ENCODE measurements around the gene PRKCH. TPM values are rescaled to one million over a fixed set of nuclear protein-coding genes. Genes with fewer than 3 reads are reported as not detected.
A peak's percentile ranks its signal among the peaks of the same experiment; 100 is the strongest.
"Not testable (repeated sequence)": the region's sequence is repeated elsewhere in the genome, so short reads cannot be mapped to it uniquely, and the experiment has no call there.

Gene PRKCH
- polyA plus RNA-seq, 12 donors, result 10.9 to 25.9 (median 13.8) TPM; not detected in 1

GRCh38 chr14:61528591-61529021 is 207.2 kb downstream of the PRKCH start:
- DNase-seq, result no peak

- DNase-seq, result not testable (repeated sequence)
Measured at GRCh38 chr14:61529360-61529759, 208.0 kb downstream of the PRKCH start.

DNA sequence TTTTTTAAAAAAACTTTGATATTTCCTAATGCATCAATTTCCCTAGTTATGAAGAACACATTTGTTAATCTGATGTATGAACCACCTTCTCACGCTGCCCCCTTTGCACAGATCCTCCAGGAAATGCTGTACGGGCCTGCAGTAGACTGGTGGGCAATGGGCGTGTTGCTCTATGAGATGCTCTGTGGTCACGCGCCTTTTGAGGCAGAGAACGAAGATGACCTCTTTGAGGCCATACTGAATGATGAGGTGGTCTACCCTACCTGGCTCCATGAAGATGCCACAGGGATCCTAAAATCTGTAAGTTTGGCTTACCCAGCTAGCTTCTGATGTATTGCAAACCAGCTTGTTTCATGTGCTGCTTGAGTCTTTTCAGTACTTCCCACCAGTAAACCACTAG is 208.9 kb downstream of the PRKCH start:
- DNase-seq, result no peak

DNA sequence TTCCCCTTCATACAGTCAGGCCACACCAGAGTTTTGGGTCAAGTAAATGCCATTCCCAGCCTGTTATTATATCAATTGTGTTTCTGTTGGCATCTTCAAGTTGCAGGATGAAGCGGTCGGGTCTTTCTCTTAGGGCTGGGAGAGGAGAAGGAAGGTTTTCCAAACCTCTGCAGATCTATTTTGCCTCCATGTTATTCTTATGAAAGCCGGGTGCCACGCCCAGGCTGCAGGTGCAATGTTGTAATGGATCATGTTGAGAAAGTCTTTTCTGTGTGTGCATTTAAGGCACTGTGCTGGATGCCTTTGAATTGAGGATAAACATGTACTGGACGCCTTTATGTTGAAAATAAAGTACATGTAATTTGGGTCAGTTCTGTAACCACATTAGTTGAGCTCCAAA is 209.5 kb downstream of the PRKCH start:
- DNase-seq, result no peak

GRCh38 chr14:61531465-61532122 is 210.2 kb downstream of the PRKCH start:
- DNase-seq, result no peak

DNA sequence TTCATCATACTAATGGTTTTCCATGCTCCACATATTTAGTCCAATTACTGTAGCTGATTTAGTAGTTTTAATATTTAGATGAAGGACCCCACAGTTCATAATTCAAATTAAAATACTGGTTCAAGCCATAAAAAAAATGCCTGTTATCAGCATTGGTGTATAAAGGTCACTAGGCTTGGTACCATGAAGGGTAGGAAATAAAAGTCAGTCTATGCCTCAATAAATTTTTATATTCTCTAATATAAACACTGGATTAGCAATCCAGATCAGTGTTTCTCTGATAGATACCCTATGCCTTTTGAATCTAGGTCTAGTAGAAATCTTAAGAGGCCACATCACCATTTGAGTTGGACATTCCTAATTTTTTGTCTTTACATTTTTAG is 210.7 kb downstream of the PRKCH start:
- DNase-seq, result no peak

DNA sequence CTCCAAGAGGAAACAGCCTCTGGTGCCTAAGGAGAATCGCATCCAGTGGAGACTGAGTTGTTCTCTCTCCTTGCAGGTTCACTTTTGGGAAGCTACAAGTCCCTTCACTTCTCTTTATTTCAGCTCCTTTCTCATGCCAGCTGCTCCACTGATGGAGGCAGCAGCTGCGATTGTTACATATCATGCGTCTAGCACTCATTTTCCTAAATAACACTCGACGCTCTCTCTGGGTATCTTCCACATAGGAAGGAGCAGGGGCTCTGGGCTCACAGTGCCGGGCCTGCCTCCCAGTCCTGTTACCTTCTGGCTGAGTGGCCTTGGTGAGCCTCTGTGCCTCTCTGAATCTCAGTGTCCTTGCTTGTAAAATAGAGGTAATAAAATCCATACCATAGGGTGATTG is 211.4 kb downstream of the PRKCH start:
- no peak for DNase-seq

- no peak for DNase-seq
Measured at GRCh38 chr14:61533513-61534255, 212.3 kb downstream of the PRKCH start.

GRCh38 chr14:61535032-61535431 is 213.7 kb downstream of the PRKCH start:
- DNase-seq, result no peak

DNA sequence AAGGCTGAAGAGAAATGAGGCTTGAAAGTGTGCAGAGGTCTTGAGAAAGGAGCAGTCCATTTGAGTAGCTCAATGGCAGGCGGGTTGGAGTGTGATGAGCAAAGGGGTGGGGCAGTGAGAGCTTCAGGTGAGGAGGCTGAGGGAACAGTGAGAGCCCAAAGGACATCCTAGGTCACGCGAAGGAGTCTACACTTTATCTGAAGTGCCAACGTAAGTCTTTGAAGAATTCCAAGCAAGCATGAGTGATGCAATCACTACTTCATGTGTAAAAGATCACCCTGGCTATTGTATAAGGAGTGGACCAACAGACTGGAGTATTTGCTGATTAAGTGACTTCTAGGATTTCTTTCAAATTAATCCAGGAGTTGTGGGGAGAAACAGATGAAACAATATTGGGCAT is 214.1 kb downstream of the PRKCH start:
- no peak for DNase-seq

GRCh38 chr14:61536661-61537562 is 215.5 kb downstream of the PRKCH start:
- DNase-seq, result no peak

DNA sequence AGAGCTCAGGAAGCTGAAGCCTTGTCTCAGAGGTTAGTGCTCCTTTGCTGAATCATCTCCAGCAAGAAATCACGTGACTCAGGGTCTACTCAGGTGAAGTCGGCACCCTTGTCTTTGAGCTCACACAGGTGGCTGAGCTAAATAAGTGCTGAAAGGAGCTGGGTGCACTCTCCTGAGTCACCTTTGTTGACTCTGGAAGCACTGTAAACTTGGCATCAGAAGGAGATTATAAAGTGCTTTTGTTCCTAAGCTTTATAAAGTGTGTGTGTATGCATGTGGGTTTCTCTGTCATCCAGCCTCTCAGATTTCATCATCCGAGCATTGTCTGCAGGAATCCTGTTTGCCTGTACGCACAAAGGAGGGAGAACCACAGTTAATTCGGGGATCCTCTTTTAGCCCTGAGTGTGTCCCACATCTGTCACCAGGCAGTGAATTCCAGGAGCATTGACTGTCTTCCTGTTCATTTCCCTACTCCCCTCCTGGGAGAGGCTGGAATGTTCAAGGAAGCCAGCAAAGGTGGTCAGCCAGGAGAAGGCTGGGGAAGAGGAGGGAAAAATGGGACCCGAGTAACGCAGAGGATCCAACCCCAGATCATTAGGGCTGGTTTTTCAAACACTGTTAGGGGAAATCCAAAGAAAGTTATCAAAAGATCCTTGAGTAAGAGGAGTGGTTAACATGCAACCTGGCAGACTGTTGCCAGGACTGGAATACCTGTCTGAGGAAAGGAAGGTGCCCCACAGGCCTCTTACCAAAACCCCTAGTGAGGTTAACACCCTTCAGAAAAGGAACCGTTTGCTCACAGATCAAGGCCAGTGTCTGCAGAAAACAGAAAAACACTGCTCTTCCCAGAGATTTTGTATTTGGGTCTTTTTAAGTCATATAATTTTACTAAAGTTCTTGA is 216.4 kb downstream of the PRKCH start:
- no peak for DNase-seq

DNA sequence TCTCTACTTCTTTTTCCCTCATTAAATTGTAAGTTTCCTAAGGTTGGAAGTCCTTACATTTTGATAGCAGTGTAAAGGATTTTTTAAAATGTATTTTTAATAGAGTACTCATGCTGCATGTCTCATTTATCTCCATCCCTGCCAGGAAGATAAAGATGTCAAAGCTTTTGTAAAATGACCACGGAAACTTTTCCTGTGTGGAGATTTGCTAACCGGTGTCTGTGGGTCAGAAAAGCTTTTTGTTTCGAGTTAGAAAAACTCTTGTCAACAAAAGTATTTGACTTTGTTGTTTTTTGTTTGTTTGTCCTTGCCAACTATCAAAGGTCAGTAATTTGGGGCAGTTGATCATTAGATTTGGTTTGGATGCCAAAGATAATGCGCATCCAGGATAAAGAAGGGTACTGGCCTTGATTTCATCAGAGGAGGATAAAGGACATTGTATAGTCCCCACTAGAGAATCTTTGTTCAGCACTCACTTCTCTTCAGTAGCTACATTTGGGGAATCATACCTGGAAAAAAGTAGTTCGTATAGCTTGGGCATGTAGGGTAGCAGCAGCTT is 217.2 kb downstream of the PRKCH start:
- DNase-seq, result no peak

GRCh38 chr14:61539631-61540030 is 218.3 kb downstream of the PRKCH start:
- no peak for DNase-seq

DNA sequence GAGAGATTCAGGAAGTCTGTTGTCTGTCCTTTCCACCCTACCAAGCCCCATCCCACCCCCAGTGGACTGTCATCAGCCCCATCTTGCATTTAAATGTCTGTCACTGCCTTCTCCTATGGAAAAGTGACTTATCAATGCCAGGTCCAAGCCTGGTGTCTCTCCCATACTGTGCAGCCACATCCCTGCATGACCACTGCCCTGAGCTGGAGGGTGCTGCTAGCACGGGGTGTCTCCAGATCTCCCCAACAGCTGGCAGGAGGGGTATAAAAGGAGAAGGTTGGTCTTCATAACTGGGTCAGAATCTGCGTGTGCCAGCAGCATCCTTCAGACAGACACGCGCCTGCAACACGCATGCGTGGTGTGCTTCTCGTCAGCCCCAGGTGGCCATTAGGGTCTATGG is 219.6 kb downstream of the PRKCH start:
- no peak for DNase-seq

GRCh38 chr14:61542848-61543790 is 221.7 kb downstream of the PRKCH start:
- DNase-seq, result peak; percentile 81

- DNase-seq, result no peak
Measured at GRCh38 chr14:61543946-61544345, 222.6 kb downstream of the PRKCH start.

GRCh38 chr14:61544448-61545330 is 223.3 kb downstream of the PRKCH start:
- DNase-seq, result no peak
